ENCODE results near the gene FAM110A. TPM values are rescaled to one million over a fixed set of nuclear protein-coding genes. Genes with fewer than 3 reads are reported as not detected.
"Not testable (repeated sequence)": the region's sequence is repeated elsewhere in the genome, so short reads cannot be mapped to it uniquely, and the experiment has no call there.

FAM110A gene
- total RNA-seq, 1 donor from 2014 or later: 9.7 TPM

- Histone ChIP-seq H3K27me3 (no peaks in the 10 kb centered on the region), H3K27ac (no peak overlapping the region), H3K36me3 (no peaks in the 10 kb centered on the region), H3K4me3 (no peak overlapping the region), H3K4me1 (no peaks in the 10 kb centered on the region), H3K9me3 (no peaks in the 10 kb centered on the region)
- TF ChIP-seq CTCF (IDR thresholded peaks at IDR 0.05): no peak
- intact Hi-C loops (cut with DNase I): no loop called here
- DNase-seq (ENCODE audit: low spot score in 2 of 2): no peak
Measured at GRCh38 chr20:888057-888456, 54.5 kb downstream of the FAM110A start.

GRCh38 chr20:889106-889505 is 55.6 kb downstream of the FAM110A start:
- Histone ChIP-seq H3K9me3 (no peaks in the 10 kb centered on the region), H3K4me1 (no peaks in the 10 kb centered on the region), H3K27ac (no peak overlapping the region), H3K36me3 (no peaks in the 10 kb centered on the region), H3K4me3 (no peak overlapping the region), H3K27me3 (no peaks in the 10 kb centered on the region)
- TF ChIP-seq CTCF (IDR thresholded peaks at IDR 0.05): no peak
- no peak for DNase-seq (ENCODE audit: low spot score in 2 of 2)
- intact Hi-C loops (cut with DNase I): no loop called here

- Histone ChIP-seq H3K36me3 (no peaks in the 10 kb centered on the region), H3K27ac (no peak overlapping the region), H3K4me1 (no peaks in the 10 kb centered on the region), H3K27me3 (no peaks in the 10 kb centered on the region), H3K4me3 (no peak overlapping the region), H3K9me3 (no peaks in the 10 kb centered on the region)
- intact Hi-C loops (cut with DNase I): no loop called here
- TF ChIP-seq CTCF (IDR thresholded peaks at IDR 0.05): no peak
- no peak for DNase-seq (ENCODE audit: low spot score in 2 of 2)
Measured at GRCh38 chr20:889932-890463, 56.5 kb downstream of the FAM110A start.

GRCh38 chr20:890666-891057 is 57.1 kb downstream of the FAM110A start:
- DNase-seq (ENCODE audit: low spot score in 2 of 2): no peak
- Histone ChIP-seq H3K4me1 (no peaks in the 10 kb centered on the region), H3K9me3 (no peaks in the 10 kb centered on the region), H3K27me3 (no peaks in the 10 kb centered on the region), H3K36me3 (no peaks in the 10 kb centered on the region), H3K4me3 (no peak overlapping the region), H3K27ac (no peak overlapping the region)
- intact Hi-C loops (cut with DNase I): no loop called here
- TF ChIP-seq CTCF (IDR thresholded peaks at IDR 0.05): no peak

GRCh38 chr20:891058-891705 is 57.7 kb downstream of the FAM110A start:
- intact Hi-C loops (cut with DNase I): no loop called here
- Histone ChIP-seq H3K36me3 (no peaks in the 10 kb centered on the region), H3K27me3 (no peaks in the 10 kb centered on the region), H3K27ac (no peak overlapping the region), H3K9me3 (no peaks in the 10 kb centered on the region), H3K4me3 (no peak overlapping the region), H3K4me1 (no peaks in the 10 kb centered on the region)
- no peak for DNase-seq (ENCODE audit: low spot score in 2 of 2)
- TF ChIP-seq CTCF (IDR thresholded peaks at IDR 0.05): no peak

- Histone ChIP-seq H3K27me3 (no peaks in the 10 kb centered on the region), H3K27ac (no peak overlapping the region), H3K9me3 (no peaks in the 10 kb centered on the region), H3K4me1 (no peaks in the 10 kb centered on the region), H3K36me3 (no peaks in the 10 kb centered on the region), H3K4me3 (no peak overlapping the region)
- TF ChIP-seq CTCF (IDR thresholded peaks at IDR 0.05): no peak
- DNase-seq (ENCODE audit: low spot score in 2 of 2): no peak
- intact Hi-C loops (cut with DNase I): no loop called here
Measured at GRCh38 chr20:891706-892080, 58.2 kb downstream of the FAM110A start.

GRCh38 chr20:892371-892770 is 58.9 kb downstream of the FAM110A start:
- H3K36me3 ChIP-seq; H3K4me3 ChIP-seq; DNase-seq (ENCODE audit: low spot score in 2 of 2); H3K27ac ChIP-seq; H3K4me1 ChIP-seq; H3K27me3 ChIP-seq; H3K9me3 ChIP-seq; intact Hi-C loops (cut with DNase I): not testable (repeated sequence)
